NOMO-1 (cell line): ENCODE results near the gene PPP4R2.

Experiments used
- DNase-seq, 2 experiments: peaks; one replicate each; lab custom pipeline; 2025; ENCODE audit not compliant: unreplicated experiment in 2 of 2; lab: John Stamatoyannopoulos, UW

PPP4R2 gene

GRCh38 chr3:72996473-72997333 lies at the start of gene PPP4R2:
TSS of gene PPP4R2 (plus strand) at chr3:72996811. CDS start at chr3:72997038, 227 bp downstream.
- DNase-seq: peak; percentile 79 to 85

GRCh38 chr3:72947715-72948490 lies 48.7 kb upstream of the PPP4R2 start:
- no peak for DNase-seq

GRCh38 chr3:72949016-72949415 lies 47.6 kb upstream of the PPP4R2 start:
- no peak for DNase-seq

GRCh38 chr3:72950372-72950771 lies 46.2 kb upstream of the PPP4R2 start:
- DNase-seq: no peak

DNA sequence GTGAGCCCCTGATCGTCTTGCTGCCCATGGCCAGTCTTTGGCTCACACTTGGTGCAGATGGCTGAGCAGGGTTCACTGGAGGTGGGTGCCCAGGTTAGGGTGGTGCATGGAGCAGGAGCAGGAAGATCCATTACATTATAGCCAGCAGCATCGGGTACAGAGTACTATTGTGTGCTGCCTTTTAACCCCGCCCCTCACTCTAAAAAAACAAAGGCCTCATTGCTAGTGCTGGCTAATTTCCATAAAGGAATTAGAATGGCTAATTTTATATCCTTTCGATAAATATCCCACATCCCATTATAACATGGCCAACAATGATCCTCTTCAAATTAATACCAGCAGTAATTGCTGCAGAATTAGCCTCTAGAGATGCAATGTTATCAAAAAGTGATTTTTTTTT lies 45.8 kb upstream of the PPP4R2 start:
- no peak for DNase-seq

DNA sequence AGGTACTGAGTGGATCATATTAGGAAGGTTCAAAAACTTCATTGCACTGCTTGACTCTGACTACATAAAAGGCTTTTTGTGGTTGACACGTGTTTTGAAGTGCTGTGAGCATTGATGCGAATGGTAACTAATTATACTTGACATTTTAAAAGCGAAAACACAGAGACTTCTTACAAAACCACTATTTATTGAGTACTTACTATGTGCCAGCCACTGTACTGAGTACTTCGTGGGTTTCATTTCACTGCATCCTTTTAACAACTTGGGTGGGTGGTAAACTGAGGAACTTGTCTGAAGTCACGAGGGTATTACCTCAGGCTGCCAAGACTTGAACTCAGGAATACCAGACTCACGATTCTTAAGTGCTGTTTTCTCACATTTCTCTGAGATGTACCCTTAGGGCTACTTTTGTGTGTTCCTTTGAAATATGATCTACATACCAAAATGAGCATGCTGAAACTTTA lies 45.3 kb upstream of the PPP4R2 start:
- no peak for DNase-seq

DNA sequence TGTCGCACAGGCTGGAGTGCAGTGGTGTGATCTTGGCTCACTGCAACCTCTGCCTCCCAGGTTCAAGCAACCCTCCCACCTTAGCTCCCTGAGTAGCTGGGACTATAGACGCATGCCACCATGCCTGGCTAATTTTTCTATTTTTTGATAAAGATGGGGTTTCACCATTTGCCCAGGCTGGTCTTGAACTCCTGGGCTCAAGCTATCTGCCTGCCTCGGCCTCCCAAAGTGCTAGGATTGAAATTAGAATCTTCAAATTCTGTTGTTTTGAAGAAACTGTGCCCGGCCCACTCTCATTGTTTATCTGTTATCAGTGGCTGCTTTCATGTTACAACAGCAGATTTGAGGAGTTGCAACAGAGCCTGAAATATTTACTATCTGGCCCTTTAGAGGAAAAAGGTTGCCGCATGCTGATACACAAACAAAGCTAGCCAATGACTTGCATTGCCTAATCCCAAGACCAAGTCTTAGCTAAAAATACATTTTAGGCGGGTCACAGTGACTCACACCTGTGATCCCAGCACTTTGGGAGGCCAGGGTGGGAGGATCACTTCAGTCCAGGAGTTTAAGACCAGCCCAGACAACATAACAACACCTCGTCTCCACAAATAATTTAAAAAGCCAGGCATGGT lies 43.2 kb upstream of the PPP4R2 start:
- DNase-seq: no peak

DNA sequence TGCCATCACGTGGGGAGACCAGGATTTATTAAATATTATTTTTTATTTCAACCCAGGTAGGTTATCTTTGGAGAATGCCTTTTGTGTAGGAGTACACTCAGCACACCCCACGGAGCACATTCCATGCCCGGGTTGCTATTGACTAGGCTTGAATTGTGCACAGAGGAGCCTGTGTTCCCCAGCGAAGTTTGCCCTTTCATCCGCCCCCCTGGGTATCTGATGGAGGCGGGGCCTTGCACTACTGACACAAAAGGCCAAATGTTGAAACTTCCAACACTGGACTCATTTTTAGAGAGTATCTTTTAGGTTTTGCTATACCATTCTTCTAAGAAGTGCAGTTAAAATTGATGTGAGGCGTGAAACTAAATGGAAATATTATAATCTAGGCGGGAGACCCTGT lies 39.3 kb upstream of the PPP4R2 start:
- no peak for DNase-seq

- no peak for DNase-seq
These were observed 37.3 kb upstream of the PPP4R2 start for GRCh38 chr3:72959336-72959735.

GRCh38 chr3:72960812-72961518 lies 35.6 kb upstream of the PPP4R2 start:
- DNase-seq: no peak

DNA sequence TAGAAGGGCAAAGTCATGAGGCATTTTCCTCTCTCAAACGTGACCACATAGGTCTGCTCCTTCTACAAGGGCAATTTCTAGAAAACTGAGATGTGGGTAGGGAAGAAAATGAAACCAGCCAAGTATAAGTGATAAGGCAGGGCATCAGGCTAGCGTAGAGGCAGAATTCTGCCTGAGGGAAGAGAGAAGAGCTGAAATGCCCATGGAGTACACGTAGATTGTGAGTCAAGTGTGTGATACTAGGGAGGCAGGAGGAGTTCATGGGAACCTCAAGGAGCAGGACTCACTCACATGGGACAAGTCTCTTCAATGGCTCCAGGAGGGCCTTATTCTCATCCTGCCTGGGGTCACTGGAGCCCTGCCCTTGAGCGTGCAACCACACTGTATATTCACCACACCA lies 34.9 kb upstream of the PPP4R2 start:
- no peak for DNase-seq

- no peak for DNase-seq
These were observed 34.3 kb upstream of the PPP4R2 start for GRCh38 chr3:72962317-72962716.

GRCh38 chr3:72964633-72965032 lies 32.0 kb upstream of the PPP4R2 start:
- no peak for DNase-seq

DNA sequence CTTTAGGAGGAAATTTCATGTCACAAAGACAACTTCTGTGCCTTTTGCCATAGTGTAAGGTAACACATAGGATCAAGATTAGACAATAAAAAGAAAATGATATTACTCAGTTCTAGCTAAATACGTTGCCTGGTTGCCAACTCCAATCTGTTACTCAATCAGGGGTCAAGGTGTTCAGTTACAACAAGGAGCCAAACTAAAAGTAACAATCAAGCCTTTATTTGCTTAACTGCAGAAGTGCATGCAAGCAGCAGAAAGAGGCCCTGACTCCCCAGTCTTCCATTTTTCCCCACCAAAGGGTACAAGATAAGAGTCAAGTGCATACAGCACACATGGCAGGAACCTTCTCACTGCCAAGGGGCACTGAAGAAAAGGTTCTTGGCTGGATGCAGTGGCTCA lies 28.3 kb upstream of the PPP4R2 start:
- no peak for DNase-seq

DNA sequence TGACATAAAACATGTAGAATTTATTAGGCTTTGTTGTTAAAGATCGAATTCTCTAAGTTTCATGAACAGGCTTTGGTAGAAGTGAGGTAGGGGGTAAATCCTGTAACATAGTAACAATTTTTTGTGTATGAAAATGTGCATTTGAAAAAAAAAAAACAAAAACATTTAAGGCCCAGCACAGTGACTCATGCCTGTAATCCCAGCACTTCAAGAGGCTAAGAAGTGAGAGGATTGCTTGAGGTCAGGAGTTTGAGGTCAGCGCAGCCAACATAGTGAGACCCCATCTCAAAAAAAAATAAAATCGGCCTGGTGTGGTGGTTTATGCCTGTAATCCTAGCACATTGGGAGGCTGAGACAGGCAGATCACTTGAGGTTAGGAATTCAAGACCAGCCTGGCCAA lies 26.8 kb upstream of the PPP4R2 start:
- no peak for DNase-seq

DNA sequence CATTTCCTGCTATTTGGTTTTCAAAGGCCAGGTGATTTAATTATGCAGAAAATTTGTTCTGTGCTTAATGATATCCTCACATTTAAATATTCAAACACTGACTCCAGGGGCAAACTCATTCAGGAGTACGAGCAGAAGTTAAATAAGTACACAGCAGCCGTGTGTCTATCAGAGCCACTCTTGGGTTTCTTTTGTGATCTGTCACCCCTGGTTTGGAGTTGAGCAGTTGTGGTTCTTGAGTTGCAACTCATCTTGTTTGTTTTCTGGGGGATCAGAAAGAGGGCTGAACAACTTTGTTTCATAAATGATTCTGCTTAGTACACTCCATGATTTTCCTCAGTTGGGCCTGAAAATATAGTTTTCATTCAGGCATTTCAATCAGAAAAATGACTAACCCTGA lies 25.7 kb upstream of the PPP4R2 start:
- no peak for DNase-seq

GRCh38 chr3:72972706-72973030 lies 23.9 kb upstream of the PPP4R2 start:
- DNase-seq: no peak

GRCh38 chr3:72973031-72973723 lies 23.4 kb upstream of the PPP4R2 start:
- no peak for DNase-seq

GRCh38 chr3:72973786-72974185 lies 22.8 kb upstream of the PPP4R2 start:
- no peak for DNase-seq

DNA sequence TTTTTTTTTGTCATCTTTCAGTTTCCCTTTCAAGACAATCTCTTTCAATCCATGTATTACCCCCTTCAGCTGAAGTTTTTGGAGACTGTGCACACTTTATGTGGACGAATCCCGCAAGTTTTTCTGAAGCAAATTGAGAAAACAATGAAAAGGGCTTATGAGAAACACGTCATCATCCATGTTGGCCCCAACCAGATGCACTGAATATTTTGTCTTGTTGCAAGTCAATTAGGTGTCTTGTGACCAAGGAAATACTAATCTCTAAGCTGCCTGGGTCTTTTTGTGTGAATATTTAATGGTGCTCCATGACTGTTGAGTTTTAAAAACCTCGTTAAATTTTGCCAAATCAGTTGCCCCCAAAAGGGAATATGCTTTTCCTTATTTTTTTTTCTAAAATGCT lies 21.7 kb upstream of the PPP4R2 start:
- no peak for DNase-seq
